Measurements from ENCODE around the gene SYNM. TPM values are rescaled to one million over a fixed set of nuclear protein-coding genes. Genes with fewer than 3 reads are reported as not detected.

Gene SYNM
- total and polyA plus RNA-seq, 2 experiments from 2014 or later: 0.74 to 3.5 TPM

DNA sequence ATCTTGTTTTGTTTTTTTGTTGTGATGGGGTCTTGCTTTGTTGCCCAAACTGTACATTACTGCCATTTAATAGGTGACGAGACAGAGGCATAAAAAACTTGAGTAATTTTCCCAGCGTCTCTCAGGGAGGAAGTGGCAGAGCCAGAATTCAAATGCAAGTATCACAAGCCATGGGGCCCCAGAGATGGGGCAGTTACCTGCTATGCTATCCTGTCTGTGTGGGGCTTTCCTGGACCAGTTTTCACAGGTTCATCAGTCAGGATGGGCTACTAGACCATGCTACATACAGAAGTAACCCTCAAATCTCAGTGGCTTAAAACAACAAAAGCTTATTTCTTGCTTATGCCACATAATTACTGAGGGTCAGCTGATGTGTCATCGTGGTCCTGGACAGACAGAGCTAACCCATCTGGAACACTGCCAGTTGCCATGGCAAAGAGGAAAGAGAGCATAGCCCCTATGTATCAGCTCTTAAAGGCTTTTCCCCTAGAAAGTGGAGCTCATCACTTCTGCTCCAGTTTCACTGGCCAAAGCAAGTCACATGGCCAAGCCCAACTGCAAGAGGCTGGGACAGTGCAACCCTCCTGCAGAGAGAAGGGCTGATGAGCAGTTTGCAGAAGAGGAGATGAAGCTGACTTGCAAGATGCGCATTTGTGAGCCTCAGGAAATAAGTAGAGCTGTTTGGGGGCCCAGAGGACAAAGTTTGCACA lies 31.7 kb upstream of the SYNM start (continued):
- TF ChIP-seq, protein P1, sequence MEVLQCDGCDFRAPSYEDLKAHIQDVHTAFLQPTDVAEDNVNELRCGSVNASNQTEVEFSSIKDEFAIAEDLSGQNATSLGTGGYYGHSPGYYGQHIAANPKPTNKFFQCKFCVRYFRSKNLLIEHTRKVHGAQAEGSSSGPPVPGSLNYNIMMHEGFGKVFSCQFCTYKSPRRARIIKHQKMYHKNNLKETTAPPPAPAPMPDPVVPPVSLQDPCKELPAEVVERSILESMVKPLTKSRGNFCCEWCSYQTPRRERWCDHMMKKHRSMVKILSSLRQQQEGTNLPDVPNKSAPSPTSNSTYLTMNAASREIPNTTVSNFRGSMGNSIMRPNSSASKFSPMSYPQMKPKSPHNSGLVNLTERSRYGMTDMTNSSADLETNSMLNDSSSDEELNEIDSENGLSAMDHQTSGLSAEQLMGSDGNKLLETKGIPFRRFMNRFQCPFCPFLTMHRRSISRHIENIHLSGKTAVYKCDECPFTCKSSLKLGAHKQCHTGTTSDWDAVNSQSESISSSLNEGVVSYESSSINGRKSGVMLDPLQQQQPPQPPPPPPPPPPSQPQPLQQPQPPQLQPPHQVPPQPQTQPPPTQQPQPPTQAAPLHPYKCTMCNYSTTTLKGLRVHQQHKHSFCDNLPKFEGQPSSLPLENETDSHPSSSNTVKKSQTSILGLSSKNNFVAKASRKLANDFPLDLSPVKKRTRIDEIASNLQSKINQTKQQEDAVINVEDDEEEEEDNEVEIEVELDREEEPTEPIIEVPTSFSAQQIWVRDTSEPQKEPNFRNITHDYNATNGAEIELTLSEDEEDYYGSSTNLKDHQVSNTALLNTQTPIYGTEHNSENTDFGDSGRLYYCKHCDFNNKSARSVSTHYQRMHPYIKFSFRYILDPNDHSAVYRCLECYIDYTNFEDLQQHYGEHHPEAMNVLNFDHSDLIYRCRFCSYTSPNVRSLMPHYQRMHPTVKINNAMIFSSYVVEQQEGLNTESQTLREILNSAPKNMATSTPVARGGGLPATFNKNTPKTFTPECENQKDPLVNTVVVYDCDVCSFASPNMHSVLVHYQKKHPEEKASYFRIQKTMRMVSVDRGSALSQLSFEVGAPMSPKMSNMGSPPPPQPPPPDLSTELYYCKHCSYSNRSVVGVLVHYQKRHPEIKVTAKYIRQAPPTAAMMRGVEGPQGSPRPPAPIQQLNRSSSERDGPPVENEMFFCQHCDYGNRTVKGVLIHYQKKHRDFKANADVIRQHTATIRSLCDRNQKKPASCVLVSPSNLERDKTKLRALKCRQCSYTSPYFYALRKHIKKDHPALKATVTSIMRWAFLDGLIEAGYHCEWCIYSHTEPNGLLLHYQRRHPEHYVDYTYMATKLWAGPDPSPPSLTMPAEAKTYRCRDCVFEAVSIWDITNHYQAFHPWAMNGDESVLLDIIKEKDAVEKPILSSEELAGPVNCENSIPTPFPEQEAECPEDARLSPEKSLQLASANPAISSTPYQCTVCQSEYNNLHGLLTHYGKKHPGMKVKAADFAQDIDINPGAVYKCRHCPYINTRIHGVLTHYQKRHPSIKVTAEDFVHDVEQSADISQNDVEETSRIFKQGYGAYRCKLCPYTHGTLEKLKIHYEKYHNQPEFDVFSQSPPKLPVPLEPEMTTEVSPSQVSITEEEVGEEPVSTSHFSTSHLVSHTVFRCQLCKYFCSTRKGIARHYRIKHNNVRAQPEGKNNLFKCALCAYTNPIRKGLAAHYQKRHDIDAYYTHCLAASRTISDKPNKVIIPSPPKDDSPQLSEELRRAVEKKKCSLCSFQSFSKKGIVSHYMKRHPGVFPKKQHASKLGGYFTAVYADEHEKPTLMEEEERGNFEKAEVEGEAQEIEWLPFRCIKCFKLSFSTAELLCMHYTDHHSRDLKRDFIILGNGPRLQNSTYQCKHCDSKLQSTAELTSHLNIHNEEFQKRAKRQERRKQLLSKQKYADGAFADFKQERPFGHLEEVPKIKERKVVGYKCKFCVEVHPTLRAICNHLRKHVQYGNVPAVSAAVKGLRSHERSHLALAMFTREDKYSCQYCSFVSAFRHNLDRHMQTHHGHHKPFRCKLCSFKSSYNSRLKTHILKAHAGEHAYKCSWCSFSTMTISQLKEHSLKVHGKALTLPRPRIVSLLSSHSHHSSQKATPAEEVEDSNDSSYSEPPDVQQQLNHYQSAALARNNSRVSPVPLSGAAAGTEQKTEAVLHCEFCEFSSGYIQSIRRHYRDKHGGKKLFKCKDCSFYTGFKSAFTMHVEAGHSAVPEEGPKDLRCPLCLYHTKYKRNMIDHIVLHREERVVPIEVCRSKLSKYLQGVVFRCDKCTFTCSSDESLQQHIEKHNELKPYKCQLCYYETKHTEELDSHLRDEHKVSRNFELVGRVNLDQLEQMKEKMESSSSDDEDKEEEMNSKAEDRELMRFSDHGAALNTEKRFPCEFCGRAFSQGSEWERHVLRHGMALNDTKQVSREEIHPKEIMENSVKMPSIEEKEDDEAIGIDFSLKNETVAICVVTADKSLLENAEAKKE (CRISPR knock-in tag; IDR thresholded peaks at IDR 0.05): no peak
- no peak for TF ChIP-seq STAT1 (IDR thresholded peaks at IDR 0.05; ENCODE audit: unreplicated experiment)
- TF ChIP-seq JUNB (IDR thresholded peaks at IDR 0.05; ENCODE audit: unreplicated experiment): no peak
- no peak for TF ChIP-seq EZH2phosphoT487 (IDR thresholded peaks at IDR 0.05; ENCODE audit: unreplicated experiment)
- no peak for TF ChIP-seq NANOG (IDR thresholded peaks at IDR 0.05; ENCODE audit: borderline replicate concordance)
- TF ChIP-seq CREB1 (CRISPR knock-in tag; IDR thresholded peaks at IDR 0.05; ENCODE audit: low read depth): no peak
- no peak for TF ChIP-seq ETS1 (IDR thresholded peaks at IDR 0.05)

- H4K20me1 ChIP-seq (replicated peaks; ENCODE audit: insufficient read depth): no peaks in the 10 kb centered on the region
- H3F3A ChIP-seq (replicated peaks; ENCODE audit: low read depth): no peaks in the 10 kb centered on the region
- H3K79me2 ChIP-seq (replicated peaks; ENCODE audit: insufficient read depth): no peaks in the 10 kb centered on the region
- no peak overlapping the region for H3K4me3 ChIP-seq
- H3K4me1 Mint-ChIP-seq: peaks cover 12% of the 10 kb centered on the region
- no peaks in the 10 kb centered on the region for H3K9me3 Mint-ChIP-seq
- H3K27ac Mint-ChIP-seq: no peak overlapping the region
- H3K27ac ChIP-seq (ENCODE audit: low read depth): no peak overlapping the region
- DNase-seq (ENCODE audit: low spot score): no peak
- H3K36me3 ChIP-seq (ENCODE audit: insufficient read depth): no peaks in the 10 kb centered on the region
- no peaks in the 10 kb centered on the region for H3K9me2 ChIP-seq (ENCODE audit: insufficient read depth)
- no peak overlapping the region for H3K4me2 ChIP-seq
- no peaks in the 10 kb centered on the region for H3K36me3 Mint-ChIP-seq (ENCODE audit: low read depth)
- H3K4me3 Mint-ChIP-seq: no peak overlapping the region
- H3K4me1 ChIP-seq (ENCODE audit: insufficient read depth): peaks cover 11% of the 10 kb centered on the region; the same call in 1 of the 2 replicates
- no peak for ATAC-seq
- H3K27me3 Mint-ChIP-seq (ENCODE audit: insufficient read depth, low read depth, poor library complexity): no peaks in the 10 kb centered on the region
- no peaks in the 10 kb centered on the region for H3K27me3 ChIP-seq (ENCODE audit: insufficient read depth)
- H2AFZ ChIP-seq: no peak overlapping the region
- TF ChIP-seq JUNB (IDR thresholded peaks at IDR 0.05; ENCODE audit: unreplicated experiment) (no peak), ZNF114 (CRISPR knock-in tag; IDR thresholded peaks at IDR 0.05) (no peak), ZNF331 (CRISPR knock-in tag; IDR thresholded peaks at IDR 0.05; ENCODE audit: low read depth) (no peak), CTCF (conservative IDR thresholded peaks at IDR 0.05; ENCODE audit: low read depth in 2 of 2) (no peak), STAT1 (IDR thresholded peaks at IDR 0.05; ENCODE audit: unreplicated experiment) (no peak)
Measured at GRCh38 chr15:99074446-99074845, 30.4 kb upstream of the SYNM start.
